DND-41 (cell line): ENCODE data around the gene TPRX1.
"Not testable (repeated sequence)": the region's sequence is repeated elsewhere in the genome, so short reads cannot be mapped to it uniquely, and the experiment has no call there.

Experiments
- ATAC-seq: fragments of 200-7000 bp; cut with Tn5 transposase; 3 replicates; pipeline ENCODE4 v1.9.1; 2021; ENCODE audit warnings: low read depth; ENCODE audit not compliant: insufficient read depth
- DNase-seq: peaks from one replicate; pipeline ENCODE4 v3.0.0-alpha.2; 2020
- H2AFZ ChIP-seq: 2 replicates; pipeline ENCODE4 v1.6.0; 2012; ENCODE audit warnings: low read depth, low read length
- H3K27ac ChIP-seq: 2 replicates; pipeline ENCODE4 v1.5.1; 2012; ENCODE audit warnings: low read length, inconsistent platforms
- H3K27me3 ChIP-seq: fragments of 200-600 bp; sonication (generic); 2 replicates; pipeline ENCODE4 v1.6.0; 2012; ENCODE audit warnings: low read length, mild to moderate bottlenecking, inconsistent platforms; ENCODE audit not compliant: insufficient read depth, poor library complexity
- H3K36me3 ChIP-seq: 2 replicates; pipeline ENCODE4 v1.5.1; 2012; ENCODE audit warnings: low read length, inconsistent platforms; ENCODE audit not compliant: insufficient read depth
- H3K4me1 ChIP-seq: 2 replicates; pipeline ENCODE4 v1.5.1; 2012; ENCODE audit warnings: mild to moderate bottlenecking, low read length; ENCODE audit not compliant: insufficient read depth
- H3K4me2 ChIP-seq: 2 replicates; pipeline ENCODE4 v1.6.0; 2012; ENCODE audit warnings: mild to moderate bottlenecking, moderate library complexity, low read length, inconsistent platforms; ENCODE audit not compliant: insufficient read depth
- H3K4me3 ChIP-seq, 2 experiments: fragments of 200-600 bp in 1 of 2; shearing (Covaris generic) in 1 of 2; 2 replicates each; pipeline ENCODE4 v1.5.1; 2012 to 2016; ENCODE audit warnings: inconsistent platforms in 2 of 2, low read length in 2 of 2, mild to moderate bottlenecking in 2 of 2, low read depth in 1 of 2, moderate library complexity in 1 of 2
- H3K79me2 ChIP-seq: 2 replicates; pipeline ENCODE4 v1.6.0; 2012; ENCODE audit warnings: low read length, inconsistent platforms; ENCODE audit not compliant: insufficient read depth
- H3K9ac ChIP-seq: 2 replicates; pipeline ENCODE4 v1.6.0; 2012; ENCODE audit warnings: low read depth, mild to moderate bottlenecking, inconsistent platforms, low read length, moderate library complexity
- H3K9me3 ChIP-seq: 2 replicates; pipeline ENCODE4 v1.5.1; 2012; ENCODE audit warnings: low read length, moderate library complexity, mild to moderate bottlenecking, inconsistent platforms; ENCODE audit not compliant: insufficient read depth, severe bottlenecking
- H4K20me1 ChIP-seq: 2 replicates; pipeline ENCODE4 v1.6.0; 2012; ENCODE audit warnings: low read length; ENCODE audit not compliant: insufficient read depth
- EZH2 ChIP-seq: IDR thresholded peaks from 3 replicates; pipeline ENCODE4 v1.6.1; 2012; ENCODE audit warnings: borderline replicate concordance, low read depth, mild to moderate bottlenecking, moderate library complexity, low read length, inconsistent platforms; ENCODE audit not compliant: severe bottlenecking
- TF ChIP-seq, protein P1 (sequence below): IDR thresholded peaks from 2 replicates; pipeline ENCODE4 v1.5.1; 2012; ENCODE audit warnings: borderline replicate concordance, low read length, moderate library complexity, mild to moderate bottlenecking; ENCODE audit not compliant: poor library complexity, severe bottlenecking; ENCODE audit errors: extremely low read depth

Gene TPRX1, protein sequence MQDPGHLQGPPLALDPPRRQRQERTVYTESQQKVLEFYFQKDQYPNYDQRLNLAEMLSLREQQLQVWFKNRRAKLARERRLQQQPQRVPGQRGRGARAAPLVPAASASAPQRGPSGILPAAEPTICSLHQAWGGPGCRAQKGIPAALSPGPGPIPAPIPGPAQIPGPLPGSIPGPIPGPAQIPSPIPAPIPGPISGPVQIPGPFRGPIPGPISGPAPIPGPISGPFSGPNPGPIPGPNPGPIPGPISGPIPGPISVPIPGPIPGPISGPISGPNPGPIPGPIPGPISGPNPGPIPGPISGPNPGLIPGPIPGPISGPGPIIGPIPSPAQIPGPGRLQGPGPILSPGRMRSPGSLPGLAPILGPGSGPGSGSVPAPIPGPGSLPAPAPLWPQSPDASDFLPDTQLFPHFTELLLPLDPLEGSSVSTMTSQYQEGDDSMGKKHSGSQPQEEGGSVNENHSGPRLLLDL

DNA sequence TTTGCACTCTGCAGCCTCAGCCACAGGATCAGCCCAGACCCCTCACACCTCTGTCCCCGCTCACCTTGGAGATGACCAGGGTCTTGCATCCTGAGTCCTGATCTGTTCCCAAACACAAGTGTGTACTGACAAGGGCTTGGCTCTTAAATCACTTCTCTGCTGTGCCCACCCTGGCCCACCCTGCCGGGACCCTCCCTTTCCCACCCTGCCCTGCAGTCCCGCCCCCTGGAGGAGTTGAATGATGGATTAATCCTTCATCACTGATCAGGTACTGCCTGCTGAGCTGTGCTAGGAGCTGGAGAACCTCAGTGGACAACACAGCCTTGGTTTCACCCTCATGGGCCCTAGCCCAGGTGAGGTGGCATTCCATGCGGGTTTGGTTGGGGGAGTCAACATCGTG is at the start of gene TPRX1:
Gene TPRX1 (minus strand): TSS at position 101 of the 400 bp plus-strand sequence. CDS start 12 bp downstream, at position 89.
- not testable (repeated sequence) for H3K4me1 ChIP-seq, H3K36me3 ChIP-seq, H4K20me1 ChIP-seq, H3K27me3 ChIP-seq, H3K27ac ChIP-seq, H3K4me2 ChIP-seq, H3K79me2 ChIP-seq, H3K4me3 ChIP-seq, DNase-seq, H2AFZ ChIP-seq, H3K9ac ChIP-seq, ATAC-seq, H3K9me3 ChIP-seq

DNA sequence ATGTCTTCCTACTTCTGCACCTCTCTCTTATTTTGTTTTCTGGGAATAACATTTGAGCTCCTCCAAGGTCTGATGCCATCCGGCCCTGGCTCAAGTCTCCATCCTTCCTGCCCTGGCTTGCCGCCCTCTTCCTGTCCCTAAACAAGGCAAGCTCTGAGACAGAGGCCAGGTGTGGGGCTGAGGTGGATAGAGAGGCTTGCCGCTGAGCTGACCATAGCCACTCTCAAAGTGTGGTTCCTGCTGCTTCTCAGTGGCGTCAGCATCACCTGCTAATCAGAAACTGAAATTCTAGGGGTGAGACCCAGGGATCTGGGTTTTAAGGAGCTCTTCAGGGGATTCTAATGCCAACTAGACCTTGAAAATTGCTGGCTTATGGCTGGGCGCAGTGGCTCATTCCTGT is 48.7 kb upstream of the TPRX1 start:
- no peak overlapping the region for H3K9ac ChIP-seq
- no peak overlapping the region for H3K27ac ChIP-seq
- H3K9me3 ChIP-seq, result no peaks in the 10 kb centered on the region
- H4K20me1 ChIP-seq, result no peaks in the 10 kb centered on the region
- no peaks in the 10 kb centered on the region for H3K4me1 ChIP-seq
- no peak overlapping the region for H3K4me3 ChIP-seq
- no peaks in the 10 kb centered on the region for H3K79me2 ChIP-seq
- H3K27me3 ChIP-seq, result peaks cover 2% of the 10 kb centered on the region
- H3K4me2 ChIP-seq, result no peak overlapping the region
- DNase-seq (no peak), ATAC-seq (no peak)
- no peaks in the 10 kb centered on the region for H3K36me3 ChIP-seq
- TF ChIP-seq, protein P1, sequence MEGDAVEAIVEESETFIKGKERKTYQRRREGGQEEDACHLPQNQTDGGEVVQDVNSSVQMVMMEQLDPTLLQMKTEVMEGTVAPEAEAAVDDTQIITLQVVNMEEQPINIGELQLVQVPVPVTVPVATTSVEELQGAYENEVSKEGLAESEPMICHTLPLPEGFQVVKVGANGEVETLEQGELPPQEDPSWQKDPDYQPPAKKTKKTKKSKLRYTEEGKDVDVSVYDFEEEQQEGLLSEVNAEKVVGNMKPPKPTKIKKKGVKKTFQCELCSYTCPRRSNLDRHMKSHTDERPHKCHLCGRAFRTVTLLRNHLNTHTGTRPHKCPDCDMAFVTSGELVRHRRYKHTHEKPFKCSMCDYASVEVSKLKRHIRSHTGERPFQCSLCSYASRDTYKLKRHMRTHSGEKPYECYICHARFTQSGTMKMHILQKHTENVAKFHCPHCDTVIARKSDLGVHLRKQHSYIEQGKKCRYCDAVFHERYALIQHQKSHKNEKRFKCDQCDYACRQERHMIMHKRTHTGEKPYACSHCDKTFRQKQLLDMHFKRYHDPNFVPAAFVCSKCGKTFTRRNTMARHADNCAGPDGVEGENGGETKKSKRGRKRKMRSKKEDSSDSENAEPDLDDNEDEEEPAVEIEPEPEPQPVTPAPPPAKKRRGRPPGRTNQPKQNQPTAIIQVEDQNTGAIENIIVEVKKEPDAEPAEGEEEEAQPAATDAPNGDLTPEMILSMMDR, result no peak
- TF ChIP-seq EZH2, result no peak
- H2AFZ ChIP-seq, result no peak overlapping the region

DNA sequence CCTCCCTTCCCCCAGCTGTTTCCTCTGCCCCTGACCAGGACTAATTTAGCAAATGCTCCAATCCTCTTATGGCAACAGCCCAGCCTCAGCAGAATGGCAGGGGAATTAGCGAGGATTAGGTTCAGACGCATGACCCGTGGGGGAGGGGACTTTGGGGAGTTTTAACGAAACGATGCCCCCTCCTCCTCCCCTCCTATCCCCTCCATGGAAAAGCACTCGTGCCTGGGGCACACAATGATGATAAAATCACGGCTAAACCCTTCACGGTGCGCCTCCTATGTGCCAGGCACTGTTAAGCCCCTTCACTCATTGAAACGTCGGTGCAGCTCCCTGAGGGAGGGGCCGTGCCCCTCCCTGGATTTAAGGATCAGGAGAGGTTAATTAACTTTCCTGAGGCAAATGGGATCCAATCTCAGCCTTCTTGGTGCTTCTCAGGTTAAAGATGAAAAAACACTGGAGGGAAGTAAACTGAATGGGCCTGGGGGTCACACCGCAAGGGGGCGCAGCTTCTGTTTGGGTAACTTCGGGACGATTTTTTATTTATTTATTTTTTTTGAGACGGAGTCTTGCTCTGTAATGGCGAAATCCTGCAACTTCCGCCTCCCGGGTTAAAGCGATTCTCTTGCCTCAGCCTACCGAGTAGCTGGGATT is 44.6 kb upstream of the TPRX1 start:
- no peaks in the 10 kb centered on the region for H3K9me3 ChIP-seq
- H4K20me1 ChIP-seq, result no peaks in the 10 kb centered on the region
- no peak overlapping the region for H3K27ac ChIP-seq
- ATAC-seq, result no peak
- H3K27me3 ChIP-seq, result peaks cover 2% of the 10 kb centered on the region
- no peak for TF ChIP-seq EZH2
- TF ChIP-seq, protein P1, result no peak
- no peak overlapping the region for H3K4me2 ChIP-seq
- no peaks in the 10 kb centered on the region for H3K4me1 ChIP-seq
- H3K36me3 ChIP-seq, result no peaks in the 10 kb centered on the region
- H3K9ac ChIP-seq, result no peak overlapping the region
- H3K79me2 ChIP-seq, result no peaks in the 10 kb centered on the region
- H3K4me3 ChIP-seq, result no peak overlapping the region
- DNase-seq, result no peak
- H2AFZ ChIP-seq, result no peak overlapping the region

DNA sequence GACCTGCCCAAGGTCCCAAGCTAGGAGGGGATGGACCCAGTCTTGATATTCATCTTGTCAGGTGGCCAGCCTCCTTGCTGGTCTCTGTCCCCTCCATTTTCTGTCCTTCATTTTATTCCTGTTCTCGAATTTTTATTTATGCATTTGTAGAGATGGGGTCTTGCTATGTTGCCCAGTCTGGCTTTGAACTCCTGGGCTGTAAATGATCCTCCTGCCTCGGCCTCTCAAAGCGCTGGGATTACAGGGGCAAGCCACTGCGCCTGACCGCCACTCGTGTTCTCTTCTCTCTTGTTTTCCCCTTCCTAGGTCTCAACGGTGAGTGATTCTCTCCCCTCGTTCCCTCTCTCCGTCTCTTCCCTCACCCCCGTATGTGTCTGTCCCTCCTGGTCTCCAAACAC is 44.1 kb upstream of the TPRX1 start:
- DNase-seq (no peak), ATAC-seq (no peak)
- Histone ChIP-seq H3K4me1 (no peaks in the 10 kb centered on the region), H3K36me3 (no peaks in the 10 kb centered on the region), H3K4me3 (no peak overlapping the region), H3K79me2 (no peaks in the 10 kb centered on the region), H3K27ac (no peak overlapping the region), H3K9me3 (no peaks in the 10 kb centered on the region), H2AFZ (no peak overlapping the region), H3K9ac (no peak overlapping the region), H3K4me2 (no peak overlapping the region), H3K27me3 (peaks cover 2% of the 10 kb centered on the region), H4K20me1 (no peaks in the 10 kb centered on the region)
- TF ChIP-seq, protein P1, result no peak
- TF ChIP-seq EZH2, result no peak
